ENCODE measurements around the gene COX6A2. TPM values are rescaled to one million over a fixed set of nuclear protein-coding genes. Genes with fewer than 3 reads are reported as not detected.

The COX6A2 gene
- total RNA-seq, 1 donor from 2014 or later, result not detected

GRCh38 chr16:31464348-31464769 is 36.2 kb upstream of the COX6A2 start:
- Mint-ChIP-seq H3K4me3 (ENCODE audit: unreplicated experiment) (no peak overlapping the region), H3K4me1 (ENCODE audit: low read depth, unreplicated experiment) (peaks cover 4% of the 10 kb centered on the region), H3K27me3 (ENCODE audit: low read depth, unreplicated experiment) (no peaks in the 10 kb centered on the region), H3K9me3 (ENCODE audit: unreplicated experiment) (peaks cover 3% of the 10 kb centered on the region), H3K36me3 (ENCODE audit: low read depth, unreplicated experiment) (peaks cover 10% of the 10 kb centered on the region), H3K27ac (ENCODE audit: unreplicated experiment) (no peak overlapping the region)
- Histone ChIP-seq H3K4me1 (ENCODE audit: insufficient read depth, low read length) (peaks cover 12% of the 10 kb centered on the region), H2AFZ (ENCODE audit: low read depth, low read length) (no peak overlapping the region), H3K9me3 (ENCODE audit: insufficient read depth, low read depth, low read length) (no peaks in the 10 kb centered on the region), H3K9ac (ENCODE audit: low read length) (no peak overlapping the region), H3K27me3 (ENCODE audit: insufficient read depth, low read length) (no peaks in the 10 kb centered on the region), H3K36me3 (ENCODE audit: insufficient read depth, low read length) (peaks cover 4% of the 10 kb centered on the region), H4K20me1 (ENCODE audit: insufficient read depth, low read length) (no peaks in the 10 kb centered on the region), H3K4me3 (ENCODE audit: insufficient read depth, low read depth, low read length) (no peak overlapping the region), H3K27ac (ENCODE audit: low read depth, low read length) (no peak overlapping the region), H3K79me2 (ENCODE audit: insufficient read depth, low read length) (peaks cover 13% of the 10 kb centered on the region), H3K4me2 (ENCODE audit: low read length) (no peak overlapping the region)
- TF ChIP-seq, protein P1, sequence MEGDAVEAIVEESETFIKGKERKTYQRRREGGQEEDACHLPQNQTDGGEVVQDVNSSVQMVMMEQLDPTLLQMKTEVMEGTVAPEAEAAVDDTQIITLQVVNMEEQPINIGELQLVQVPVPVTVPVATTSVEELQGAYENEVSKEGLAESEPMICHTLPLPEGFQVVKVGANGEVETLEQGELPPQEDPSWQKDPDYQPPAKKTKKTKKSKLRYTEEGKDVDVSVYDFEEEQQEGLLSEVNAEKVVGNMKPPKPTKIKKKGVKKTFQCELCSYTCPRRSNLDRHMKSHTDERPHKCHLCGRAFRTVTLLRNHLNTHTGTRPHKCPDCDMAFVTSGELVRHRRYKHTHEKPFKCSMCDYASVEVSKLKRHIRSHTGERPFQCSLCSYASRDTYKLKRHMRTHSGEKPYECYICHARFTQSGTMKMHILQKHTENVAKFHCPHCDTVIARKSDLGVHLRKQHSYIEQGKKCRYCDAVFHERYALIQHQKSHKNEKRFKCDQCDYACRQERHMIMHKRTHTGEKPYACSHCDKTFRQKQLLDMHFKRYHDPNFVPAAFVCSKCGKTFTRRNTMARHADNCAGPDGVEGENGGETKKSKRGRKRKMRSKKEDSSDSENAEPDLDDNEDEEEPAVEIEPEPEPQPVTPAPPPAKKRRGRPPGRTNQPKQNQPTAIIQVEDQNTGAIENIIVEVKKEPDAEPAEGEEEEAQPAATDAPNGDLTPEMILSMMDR (IDR thresholded peaks at IDR 0.05; ENCODE audit: insufficient read depth, low read depth, low read length), result no peak
- TF ChIP-seq EZH2 (IDR thresholded peaks at IDR 0.05; ENCODE audit: insufficient read depth, low read length), result no peak
- FAIRE-seq (no peak), DNase-seq (ENCODE audit: low read depth) (no peak)

GRCh38 chr16:31461921-31462804 is 34.0 kb upstream of the COX6A2 start:
- Histone ChIP-seq H3K4me2 (ENCODE audit: low read length) (no peak overlapping the region), H3K36me3 (ENCODE audit: insufficient read depth, low read length) (peaks cover 4% of the 10 kb centered on the region), H3K27me3 (ENCODE audit: insufficient read depth, low read length) (no peaks in the 10 kb centered on the region), H3K9ac (ENCODE audit: low read length) (no peak overlapping the region), H2AFZ (ENCODE audit: low read depth, low read length) (no peak overlapping the region), H3K4me1 (ENCODE audit: insufficient read depth, low read length) (peaks cover 21% of the 10 kb centered on the region), H3K4me3 (ENCODE audit: insufficient read depth, low read depth, low read length) (no peak overlapping the region), H4K20me1 (ENCODE audit: insufficient read depth, low read length) (peaks cover 13% of the 10 kb centered on the region), H3K79me2 (ENCODE audit: insufficient read depth, low read length) (peaks cover 32% of the 10 kb centered on the region), H3K27ac (ENCODE audit: low read depth, low read length) (no peak overlapping the region), H3K9me3 (ENCODE audit: insufficient read depth, low read depth, low read length) (no peaks in the 10 kb centered on the region)
- H3K27ac Mint-ChIP-seq (ENCODE audit: unreplicated experiment), result no peak overlapping the region
- FAIRE-seq (no peak), DNase-seq (ENCODE audit: low read depth) (no peak)
- peaks cover 10% of the 10 kb centered on the region for H3K36me3 Mint-ChIP-seq (ENCODE audit: low read depth, unreplicated experiment)
- peaks cover 7% of the 10 kb centered on the region for H3K4me1 Mint-ChIP-seq (ENCODE audit: low read depth, unreplicated experiment)
- no peak for TF ChIP-seq EZH2 (IDR thresholded peaks at IDR 0.05; ENCODE audit: insufficient read depth, low read length)
- TF ChIP-seq, protein P1 (IDR thresholded peaks at IDR 0.05; ENCODE audit: insufficient read depth, low read depth, low read length), result no peak
- H3K9me3 Mint-ChIP-seq (ENCODE audit: unreplicated experiment), result peaks cover 3% of the 10 kb centered on the region
- H3K4me3 Mint-ChIP-seq (ENCODE audit: unreplicated experiment), result no peak overlapping the region
- no peaks in the 10 kb centered on the region for H3K27me3 Mint-ChIP-seq (ENCODE audit: low read depth, unreplicated experiment)
